SIG-M5 treated with dmso at 0.1 percent for 504 hours (cell line): Measurements from ENCODE around the gene KCNJ2.

Experiments used
- DNase-seq: peaks from one replicate; lab custom pipeline; 2025; ENCODE audit not compliant: unreplicated experiment; lab: John Stamatoyannopoulos, UW

The KCNJ2 gene

DNA sequence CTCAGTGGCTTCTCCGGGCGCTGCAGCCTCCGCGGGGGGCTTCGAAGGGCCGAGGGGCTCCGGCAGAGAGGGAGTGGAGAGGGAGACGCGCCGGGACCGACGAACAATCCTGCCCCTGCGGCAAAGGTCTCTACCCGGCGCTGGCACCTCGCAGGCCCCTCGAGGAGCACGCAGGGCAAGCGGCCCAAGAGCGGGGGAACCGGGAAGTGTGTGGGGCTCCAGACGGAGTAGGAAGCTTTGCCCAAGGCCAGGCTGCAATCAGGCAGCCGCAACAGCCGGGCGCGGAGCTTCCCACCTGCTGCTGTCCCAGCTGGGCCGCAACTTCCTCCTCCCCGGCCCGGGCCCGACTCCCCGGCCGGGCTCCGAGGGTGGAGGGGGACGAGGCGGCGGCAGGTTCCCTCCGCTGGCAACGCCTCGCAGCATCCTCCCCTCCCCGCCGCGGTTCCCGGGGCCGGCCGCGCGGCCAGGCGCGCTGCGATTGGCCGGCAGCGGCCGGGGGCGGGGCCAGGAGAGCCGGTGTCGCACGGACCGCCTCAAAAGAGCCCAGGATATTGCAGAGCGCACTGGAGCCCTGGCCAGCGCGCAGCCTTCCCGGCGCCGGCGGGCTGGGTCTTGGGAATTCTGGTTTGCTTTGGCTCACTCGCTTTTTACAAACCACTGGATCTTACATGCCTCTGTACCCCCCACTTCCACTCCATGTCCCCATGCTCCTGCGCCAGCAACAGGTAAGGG, at the start of gene KCNJ2:
Gene KCNJ2, plus strand, starts transcription at position 556 of the 732 bp plus-strand sequence. CDS start 5,508 bp downstream, outside the sequence.
- peak; percentile 83 for DNase-seq

DNA sequence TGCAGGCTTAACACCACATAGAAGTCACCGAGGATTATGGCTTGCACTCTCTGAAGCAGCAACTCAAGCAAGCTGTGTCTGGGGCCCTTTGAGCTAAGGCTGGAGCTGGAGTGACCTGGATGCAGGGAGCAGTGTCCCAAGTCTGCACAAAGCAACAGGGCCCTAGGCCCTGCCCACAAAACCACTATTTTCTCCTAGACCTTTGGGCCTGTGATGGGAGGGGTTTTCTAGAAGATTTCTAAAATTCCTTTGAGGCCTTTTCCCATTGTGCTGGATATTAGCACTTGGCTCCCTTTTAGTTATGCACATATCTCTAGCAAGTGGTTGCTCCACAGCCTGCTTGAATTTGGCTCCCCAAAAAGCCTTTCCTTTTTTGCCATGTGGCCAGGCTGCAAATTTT, 49.8 kb upstream of the KCNJ2 start:
- no peak for DNase-seq

DNA sequence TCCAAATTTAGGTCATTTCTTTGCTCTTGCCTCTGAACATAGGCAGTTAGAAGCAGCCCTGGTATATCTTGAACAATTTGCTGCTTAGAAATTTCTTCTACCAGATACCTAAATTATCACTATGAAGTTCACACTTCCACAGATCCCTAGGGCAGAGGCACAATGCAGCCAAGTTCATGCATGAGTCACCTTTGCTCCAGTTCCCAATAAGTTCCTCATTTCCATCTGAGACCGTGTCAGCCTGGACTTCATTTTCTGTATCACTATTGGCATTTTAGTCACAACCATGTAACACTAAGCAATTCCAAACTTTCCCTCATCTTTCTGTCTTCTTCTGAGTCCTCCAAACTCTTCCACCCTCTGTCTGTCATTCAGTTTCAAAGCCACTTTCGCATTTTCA, 49.3 kb upstream of the KCNJ2 start:
- DNase-seq, result peak; percentile 21

DNA sequence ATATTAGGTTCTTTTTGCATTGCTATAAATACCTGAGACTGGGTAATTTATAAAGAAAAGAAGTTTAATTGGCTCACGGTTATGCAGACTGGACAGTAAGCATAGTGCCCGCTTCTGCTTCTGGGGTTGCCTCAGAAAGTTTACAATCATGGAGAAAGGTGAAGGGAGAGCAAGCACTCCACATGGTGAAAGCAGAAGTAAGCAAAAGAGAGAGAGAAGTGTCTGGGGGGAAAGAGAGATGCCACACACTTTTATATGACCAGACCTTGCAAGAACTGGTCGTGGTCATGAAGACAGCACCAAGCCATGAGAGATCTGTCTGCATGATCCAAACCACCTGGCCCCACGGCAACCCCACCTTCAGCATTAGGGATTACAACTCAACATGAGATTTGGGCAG, 48.9 kb upstream of the KCNJ2 start:
- DNase-seq, result peak; percentile 58

DNA sequence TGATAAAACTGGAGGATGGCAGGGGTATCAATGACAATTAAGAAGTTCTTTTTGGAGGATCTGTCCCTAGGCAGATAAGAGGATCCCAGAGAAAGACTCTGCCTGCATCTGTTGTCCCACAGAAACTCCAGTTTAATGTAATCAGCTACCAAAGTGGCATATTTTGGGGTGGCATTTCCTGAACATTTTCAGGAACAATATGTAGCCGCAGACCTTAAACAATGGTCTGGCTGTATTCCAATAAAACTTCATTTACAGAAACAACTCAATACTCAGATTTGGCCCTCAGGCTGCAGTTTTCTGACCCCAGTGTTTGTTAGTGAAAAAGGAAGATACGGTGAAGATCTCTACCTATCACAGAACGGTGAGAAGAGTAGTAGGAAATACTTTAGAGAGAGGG, 48.2 kb upstream of the KCNJ2 start:
- no peak for DNase-seq

DNA sequence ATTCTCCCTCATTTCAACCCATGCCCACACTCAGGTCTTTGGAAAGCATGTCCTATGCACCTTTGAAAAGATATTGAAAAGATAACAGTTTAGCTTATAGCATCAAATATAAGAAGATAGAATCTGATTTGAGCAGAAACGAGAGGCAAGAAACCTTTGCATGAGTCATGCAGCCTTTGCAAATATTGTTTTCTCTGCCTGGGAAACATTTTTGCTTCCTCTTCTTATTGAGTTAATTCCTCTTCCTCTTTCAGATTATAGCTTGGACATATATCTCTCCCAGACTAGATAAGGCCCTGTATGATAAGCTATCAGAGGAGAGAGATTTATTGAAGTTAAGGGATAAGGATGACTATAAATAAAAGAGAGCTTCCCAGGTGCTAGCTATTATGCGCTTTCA, 46.1 kb upstream of the KCNJ2 start:
- DNase-seq, result peak; percentile 61

DNA sequence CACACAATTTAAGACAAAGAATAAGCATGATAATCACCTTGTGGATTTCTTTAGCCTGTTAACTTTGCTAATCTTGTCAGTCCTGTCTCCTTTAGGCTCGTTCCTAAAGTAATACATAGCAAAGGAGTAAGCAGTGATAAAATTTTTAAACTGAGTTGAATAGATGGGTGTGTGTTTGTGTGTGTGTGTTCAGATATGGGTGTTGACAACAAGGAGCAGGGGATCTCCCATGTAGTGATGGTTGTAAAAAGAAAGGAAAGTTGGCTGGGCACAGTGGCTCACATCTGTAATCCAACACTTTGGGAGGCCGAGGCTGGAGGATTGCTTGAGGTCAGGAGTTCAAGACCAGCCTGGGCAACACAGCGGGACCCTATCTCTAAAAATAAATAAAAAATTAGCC, 44.6 kb upstream of the KCNJ2 start:
- DNase-seq, result no peak

DNA sequence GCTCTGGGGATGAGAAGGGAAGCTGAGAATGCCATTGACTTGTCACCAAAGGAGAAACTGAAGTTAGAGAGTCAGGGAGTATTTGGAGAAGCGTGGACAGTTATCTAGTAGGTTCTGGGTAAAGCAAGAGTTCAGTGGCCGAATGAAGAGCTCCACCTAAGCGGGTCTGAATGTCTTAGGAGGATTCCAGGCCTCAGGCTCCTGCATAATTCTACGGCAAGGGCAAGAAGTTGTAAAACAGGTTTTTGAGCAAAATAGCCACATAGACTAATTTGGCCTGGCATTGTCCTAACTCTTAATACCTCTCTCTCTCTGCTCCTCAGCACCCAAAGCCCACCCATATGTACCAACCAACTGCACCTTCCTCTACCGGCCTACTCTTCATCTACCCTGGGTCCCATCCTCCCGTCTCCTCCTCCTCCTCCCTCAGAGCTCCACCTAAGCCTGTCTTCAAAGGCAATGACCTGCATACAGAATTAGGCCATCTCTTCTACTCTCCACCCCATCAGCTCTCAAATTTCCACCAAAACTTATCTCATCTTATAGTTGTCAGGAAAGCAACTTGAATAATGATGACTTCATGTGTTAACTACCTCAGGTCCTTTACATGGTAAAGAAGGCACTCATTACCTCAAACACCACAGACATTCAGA, 42.0 kb upstream of the KCNJ2 start:
- DNase-seq, result no peak

DNA sequence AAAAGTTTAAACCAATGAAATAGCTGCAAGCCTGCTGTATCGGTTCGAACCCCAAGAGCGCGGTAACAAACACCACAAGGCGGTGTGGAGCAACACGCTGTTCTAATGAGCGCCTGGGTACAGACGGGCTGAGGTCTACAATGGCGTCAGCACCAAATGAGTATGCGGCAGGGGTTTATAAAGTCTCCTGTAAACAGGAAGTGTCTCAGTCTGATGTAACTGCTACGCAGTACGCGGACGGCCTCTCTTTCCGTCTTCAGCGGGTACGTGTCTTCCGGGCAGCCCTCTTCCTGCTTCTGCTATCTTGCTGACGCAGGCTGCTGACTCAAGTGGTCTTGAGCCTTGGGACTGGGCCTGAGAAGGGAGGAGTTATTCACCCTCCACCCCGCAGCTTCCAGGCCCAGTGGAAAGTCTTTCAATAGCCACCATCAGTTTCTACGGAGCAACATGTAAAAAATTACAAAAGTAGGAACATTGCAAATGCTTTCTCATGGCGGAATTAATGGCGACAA, 40.5 kb upstream of the KCNJ2 start:
- DNase-seq, result no peak

DNA sequence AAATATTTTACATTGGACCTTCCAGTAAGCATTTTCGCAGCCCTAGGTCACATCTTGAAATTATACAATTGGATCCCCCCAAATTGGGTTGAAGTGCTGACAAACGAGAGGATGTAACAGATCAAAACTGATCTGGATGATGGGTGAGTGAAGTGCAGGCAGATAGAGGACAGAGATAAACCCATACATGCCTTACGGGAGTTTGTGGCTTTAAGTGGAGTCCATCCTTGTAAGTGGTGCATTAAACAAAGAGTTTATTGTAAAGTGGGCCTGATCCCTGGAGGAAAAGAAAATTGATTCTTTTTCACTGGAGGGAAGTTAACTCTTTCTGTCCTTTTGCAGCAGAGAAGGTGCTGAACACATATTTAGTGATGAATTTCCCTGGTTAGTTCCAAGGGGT, 39.0 kb upstream of the KCNJ2 start:
- DNase-seq, result no peak

DNA sequence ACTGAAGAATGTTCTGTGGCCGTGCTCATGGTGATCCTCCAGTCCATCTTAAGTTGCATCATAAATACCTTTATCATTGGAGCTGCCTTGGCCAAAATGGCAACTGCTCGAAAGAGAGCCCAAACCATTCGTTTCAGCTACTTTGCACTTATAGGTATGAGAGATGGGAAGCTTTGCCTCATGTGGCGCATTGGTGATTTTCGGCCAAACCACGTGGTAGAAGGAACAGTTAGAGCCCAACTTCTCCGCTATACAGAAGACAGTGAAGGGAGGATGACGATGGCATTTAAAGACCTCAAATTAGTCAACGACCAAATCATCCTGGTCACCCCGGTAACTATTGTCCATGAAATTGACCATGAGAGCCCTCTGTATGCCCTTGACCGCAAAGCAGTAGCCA, 36.8 kb upstream of the KCNJ2 start:
- no peak for DNase-seq

DNA sequence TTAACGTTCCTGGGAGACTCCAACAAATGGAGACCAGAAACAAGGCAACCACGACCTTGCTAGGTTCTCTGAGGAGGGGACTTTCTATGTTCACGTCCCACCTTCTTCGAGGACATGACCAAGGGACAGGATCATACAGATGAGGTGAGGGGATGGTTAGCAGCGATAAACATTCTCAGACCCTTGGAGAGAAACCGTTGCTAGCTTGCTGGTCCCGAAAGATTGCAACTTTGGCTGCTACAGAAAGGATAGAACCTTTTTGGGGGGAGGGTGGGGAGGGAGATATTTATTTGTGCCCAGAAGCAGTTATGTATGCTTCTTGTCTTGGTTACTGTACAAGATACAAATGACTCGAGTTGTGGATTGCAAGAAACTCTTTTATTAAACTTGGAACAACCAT, 35.3 kb upstream of the KCNJ2 start:
- no peak for DNase-seq

DNA sequence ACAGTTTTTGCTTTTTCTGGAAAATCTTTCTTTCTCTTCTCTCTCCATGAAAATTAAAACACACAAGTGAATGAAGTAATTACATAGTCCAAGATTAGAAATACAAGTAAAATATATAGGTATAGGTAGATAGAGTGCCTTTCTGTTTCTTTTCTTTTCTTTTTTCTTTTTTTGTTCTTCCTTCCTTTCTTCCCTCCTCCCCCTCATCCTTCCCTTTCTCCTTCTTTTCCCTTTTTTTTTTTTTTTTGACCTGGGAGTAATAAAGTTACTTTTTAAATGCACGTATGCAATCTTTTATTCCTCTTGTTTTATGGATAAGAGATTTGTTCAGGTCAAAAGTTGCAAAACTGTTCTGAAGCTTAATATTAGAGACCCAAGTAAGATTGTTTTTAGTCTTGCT, 34.6 kb upstream of the KCNJ2 start:
- no peak for DNase-seq

DNA sequence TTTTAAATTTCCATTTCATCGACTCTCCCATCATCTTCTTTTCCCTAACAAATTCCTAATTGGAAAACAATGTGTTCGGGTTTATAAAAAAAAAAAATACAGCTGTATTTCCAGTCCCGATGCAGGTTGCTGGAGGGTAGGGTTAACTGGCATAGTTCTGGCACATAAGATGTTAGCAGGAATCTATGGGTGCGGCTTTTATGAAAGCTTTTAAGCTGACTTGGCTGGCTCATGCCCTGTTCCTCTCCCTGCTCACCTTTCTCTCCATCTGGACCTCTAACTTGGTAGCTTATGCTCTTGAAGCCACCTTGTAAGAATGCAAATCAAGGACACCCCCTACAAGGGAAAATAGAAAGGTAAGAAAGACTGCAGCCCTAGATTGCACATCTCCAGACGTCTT, 33.2 kb upstream of the KCNJ2 start:
- DNase-seq, result no peak

DNA sequence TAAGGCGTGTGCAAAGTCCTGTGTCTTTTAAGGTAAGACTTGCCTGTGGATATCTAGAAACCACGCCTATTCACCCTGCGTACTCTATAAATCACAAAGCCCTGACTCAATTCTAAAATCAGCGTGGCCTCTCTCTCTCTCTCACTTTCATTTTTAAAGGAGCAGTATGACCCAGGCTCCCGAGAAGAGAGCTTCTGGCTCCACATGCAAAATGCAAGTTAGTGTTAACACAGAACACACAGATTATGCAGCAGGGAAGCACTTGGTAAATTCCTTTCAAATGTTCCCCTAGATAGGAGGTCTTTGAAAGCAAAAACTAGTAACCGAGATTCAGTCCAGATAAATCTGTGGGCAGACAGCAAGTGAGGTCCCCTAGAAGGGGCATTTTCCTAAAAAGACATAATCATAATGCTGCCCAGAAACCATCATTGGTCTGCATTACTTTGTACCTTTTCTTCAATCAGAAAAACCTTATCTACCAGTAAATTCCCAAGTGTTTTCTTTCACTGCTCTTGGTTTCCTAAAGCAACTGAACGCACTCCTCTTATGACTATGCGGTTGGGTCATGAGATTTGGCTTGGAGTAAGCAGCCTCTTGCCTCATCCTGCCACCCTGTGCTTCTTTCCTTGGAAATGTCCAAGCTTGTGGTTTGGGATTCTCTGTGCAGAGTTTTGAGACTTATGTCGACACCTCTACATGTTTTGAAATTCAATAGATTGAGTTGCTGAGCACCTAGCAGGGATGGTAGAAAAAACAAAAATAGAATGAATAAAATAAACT, 31.7 kb upstream of the KCNJ2 start:
- no peak for DNase-seq

DNA sequence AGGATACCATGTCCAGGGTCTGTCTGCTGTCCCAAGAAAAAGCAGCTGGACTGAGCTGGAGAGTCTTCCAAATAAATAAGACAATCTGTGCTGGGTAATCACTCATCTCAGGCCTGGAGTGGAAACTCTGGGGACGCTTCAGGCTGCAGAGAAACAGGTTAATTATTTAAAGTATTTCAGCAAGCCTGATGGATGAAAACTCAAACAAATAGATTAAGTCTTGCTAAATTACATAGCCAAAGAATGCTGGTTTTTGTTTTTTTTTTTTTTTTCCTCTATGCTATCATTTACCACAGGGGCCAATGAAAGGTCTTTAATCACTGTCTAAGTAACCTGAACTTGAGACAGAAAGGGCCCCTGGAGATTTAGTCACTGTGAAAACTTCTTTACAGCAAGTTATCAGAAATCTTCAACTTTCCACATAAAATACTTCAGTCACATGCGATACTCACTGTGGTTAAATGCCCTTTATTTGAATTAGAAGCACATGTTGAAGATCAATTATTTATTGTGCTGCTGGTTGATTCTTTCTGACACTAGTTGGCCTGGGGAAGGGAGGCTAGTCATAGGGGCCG, 31.0 kb upstream of the KCNJ2 start:
- no peak for DNase-seq

DNA sequence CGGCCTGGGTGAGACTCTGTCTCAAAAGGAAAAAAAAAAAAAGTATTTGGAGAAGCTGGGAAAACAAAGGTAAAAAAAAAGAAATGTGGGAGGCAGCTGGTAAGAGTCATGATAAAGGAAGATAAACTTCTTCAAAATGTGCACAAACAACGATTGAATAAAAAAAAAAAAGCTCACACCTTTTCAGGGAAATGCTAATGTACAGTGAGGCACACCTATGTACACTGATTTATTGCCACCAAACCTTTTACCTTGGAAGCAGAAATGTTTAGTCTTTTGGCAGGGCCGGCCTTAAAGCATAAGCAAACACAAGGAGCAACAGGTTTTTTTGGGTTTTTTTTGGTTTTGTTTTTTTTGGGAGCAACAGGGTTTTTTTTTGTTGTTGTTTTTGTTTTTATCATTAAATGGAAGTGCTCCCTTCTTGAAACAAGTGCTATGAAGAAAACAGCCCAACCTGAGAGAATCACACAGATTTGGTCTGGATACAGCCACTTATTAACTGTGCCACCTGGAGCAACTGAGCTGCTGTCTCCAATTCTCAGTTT, 29.8 kb upstream of the KCNJ2 start:
- no peak for DNase-seq

DNA sequence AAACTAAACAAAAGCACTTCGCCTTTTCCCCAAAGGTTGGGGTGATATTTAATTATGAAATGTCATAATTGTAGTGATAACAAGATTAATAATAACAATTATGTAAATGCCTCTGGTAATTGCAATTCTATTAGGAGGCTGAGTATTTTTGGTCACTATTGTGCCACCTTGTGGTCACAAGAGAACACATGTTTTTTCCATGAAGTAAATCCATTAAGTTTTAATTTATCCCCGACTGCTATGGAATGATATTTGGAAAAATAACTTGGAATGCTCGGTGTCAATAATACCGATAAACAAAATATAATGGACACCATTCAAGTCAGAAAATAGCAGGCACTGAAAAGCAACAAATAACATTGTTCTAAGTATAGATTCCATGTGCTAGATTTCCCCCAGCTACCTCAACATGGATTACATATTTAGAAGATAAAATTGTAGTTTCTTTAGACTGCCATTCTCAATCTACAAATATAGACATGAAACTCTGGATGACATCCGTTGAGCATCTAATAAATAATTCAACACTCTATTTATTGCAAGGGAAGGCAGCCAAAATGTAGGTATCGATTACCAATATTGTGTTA, 25.0 kb upstream of the KCNJ2 start:
- peak; percentile 35 for DNase-seq

DNA sequence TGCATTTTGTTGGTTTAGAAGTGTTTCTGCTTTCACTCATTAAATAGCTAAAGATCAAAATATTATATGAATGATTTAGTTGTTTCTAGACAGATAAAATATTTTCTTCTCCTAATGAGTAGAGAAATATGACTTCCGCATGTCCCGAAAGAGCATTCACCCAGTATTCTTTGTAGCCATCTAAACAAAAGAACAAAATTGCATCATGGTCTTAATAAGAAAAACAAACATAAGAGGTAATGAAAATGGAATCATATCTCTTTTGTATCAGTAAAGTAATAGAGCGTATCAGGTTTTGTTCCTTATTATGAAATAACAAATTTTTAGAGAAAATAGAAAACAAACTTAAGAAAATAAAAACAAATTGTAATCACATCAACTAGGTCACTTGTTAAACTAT, 16.1 kb upstream of the KCNJ2 start:
- DNase-seq, result no peak

DNA sequence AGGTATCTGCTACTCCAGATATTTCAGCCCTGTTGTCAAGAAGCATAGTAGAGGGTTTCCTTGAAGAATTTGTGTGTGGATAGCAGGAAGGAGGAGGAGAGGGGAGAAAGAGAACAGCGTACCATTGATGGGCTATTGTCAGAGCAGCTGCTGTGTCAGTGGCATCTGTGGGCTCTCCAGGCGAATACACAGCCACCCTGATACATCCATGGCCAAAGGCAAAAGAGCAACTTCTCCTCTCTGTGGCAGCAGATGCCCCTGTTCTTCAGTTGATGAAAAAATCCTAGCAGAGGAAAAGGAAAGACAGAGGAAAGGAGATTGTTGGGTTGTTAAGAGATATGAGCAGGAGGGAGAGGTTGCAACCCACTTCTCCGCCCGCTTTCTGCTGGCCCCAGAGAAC, 12.2 kb upstream of the KCNJ2 start:
- DNase-seq, result no peak

DNA sequence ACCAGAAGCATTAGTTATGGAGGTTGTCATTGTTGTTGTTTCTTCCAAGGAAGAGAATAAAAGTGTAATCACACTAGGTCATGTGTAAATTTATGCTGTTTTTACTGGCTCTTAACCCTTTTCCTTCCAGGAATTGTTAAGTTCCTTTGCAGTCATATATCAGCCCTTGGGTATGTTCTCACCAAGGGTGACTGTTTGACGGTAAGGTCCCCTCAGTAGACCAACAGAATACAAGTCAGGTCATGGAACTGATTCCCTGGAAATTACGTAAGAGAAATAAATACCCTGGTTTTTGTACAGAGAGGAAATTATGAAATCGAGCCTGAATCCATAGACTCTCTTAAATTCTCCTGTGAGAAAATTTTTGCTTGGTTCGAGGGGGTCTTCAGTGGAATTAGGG, 11.2 kb upstream of the KCNJ2 start:
- DNase-seq, result no peak
